ENCODE data around the gene ZNF639.

The ZNF639 gene

DNA sequence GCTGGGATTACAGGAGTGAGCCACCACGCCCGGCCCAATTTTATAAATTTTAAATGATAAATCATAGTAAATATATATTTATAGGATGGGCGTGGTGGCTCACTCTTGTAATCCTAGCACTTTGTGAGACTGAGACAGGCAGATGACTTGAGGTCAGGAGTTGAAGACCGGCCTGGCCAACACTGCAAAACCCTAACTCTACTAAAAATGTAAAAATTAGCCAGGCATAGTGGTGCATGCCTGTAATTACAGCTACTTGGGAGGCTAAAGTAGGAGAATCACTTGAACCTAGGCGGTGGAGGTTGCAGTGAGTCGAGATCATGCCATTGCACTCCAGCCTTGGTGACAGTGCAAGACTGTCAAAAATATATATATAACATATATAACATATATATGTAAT is 51.1 kb downstream of the ZNF639 start:
- Histone ChIP-seq H3K27ac (replicated peaks) (no peak overlapping the region), H3K27me3 (ENCODE audit: insufficient read depth, poor library complexity, severe bottlenecking) (no peaks in the 10 kb centered on the region), H3K4me3 (replicated peaks; ENCODE audit: insufficient read depth, low read length) (no peak overlapping the region)
- TF ChIP-seq, protein P1, sequence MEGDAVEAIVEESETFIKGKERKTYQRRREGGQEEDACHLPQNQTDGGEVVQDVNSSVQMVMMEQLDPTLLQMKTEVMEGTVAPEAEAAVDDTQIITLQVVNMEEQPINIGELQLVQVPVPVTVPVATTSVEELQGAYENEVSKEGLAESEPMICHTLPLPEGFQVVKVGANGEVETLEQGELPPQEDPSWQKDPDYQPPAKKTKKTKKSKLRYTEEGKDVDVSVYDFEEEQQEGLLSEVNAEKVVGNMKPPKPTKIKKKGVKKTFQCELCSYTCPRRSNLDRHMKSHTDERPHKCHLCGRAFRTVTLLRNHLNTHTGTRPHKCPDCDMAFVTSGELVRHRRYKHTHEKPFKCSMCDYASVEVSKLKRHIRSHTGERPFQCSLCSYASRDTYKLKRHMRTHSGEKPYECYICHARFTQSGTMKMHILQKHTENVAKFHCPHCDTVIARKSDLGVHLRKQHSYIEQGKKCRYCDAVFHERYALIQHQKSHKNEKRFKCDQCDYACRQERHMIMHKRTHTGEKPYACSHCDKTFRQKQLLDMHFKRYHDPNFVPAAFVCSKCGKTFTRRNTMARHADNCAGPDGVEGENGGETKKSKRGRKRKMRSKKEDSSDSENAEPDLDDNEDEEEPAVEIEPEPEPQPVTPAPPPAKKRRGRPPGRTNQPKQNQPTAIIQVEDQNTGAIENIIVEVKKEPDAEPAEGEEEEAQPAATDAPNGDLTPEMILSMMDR (IDR thresholded peaks at IDR 0.05; ENCODE audit: insufficient read depth, low read length): no peak
- TF ChIP-seq SPI1 (IDR thresholded peaks at IDR 0.05; ENCODE audit: borderline replicate concordance, low read depth) (no peak), POLR2AphosphoS5 (IDR thresholded peaks at IDR 0.05; ENCODE audit: low read depth) (no peak), GABPA (IDR thresholded peaks at IDR 0.05; ENCODE audit: low read depth) (no peak)
- TF ChIP-seq, protein P2, sequence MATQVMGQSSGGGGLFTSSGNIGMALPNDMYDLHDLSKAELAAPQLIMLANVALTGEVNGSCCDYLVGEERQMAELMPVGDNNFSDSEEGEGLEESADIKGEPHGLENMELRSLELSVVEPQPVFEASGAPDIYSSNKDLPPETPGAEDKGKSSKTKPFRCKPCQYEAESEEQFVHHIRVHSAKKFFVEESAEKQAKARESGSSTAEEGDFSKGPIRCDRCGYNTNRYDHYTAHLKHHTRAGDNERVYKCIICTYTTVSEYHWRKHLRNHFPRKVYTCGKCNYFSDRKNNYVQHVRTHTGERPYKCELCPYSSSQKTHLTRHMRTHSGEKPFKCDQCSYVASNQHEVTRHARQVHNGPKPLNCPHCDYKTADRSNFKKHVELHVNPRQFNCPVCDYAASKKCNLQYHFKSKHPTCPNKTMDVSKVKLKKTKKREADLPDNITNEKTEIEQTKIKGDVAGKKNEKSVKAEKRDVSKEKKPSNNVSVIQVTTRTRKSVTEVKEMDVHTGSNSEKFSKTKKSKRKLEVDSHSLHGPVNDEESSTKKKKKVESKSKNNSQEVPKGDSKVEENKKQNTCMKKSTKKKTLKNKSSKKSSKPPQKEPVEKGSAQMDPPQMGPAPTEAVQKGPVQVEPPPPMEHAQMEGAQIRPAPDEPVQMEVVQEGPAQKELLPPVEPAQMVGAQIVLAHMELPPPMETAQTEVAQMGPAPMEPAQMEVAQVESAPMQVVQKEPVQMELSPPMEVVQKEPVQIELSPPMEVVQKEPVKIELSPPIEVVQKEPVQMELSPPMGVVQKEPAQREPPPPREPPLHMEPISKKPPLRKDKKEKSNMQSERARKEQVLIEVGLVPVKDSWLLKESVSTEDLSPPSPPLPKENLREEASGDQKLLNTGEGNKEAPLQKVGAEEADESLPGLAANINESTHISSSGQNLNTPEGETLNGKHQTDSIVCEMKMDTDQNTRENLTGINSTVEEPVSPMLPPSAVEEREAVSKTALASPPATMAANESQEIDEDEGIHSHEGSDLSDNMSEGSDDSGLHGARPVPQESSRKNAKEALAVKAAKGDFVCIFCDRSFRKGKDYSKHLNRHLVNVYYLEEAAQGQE (IDR thresholded peaks at IDR 0.05; ENCODE audit: insufficient replicate concordance, low read depth): no peak
- DNase-seq (ENCODE audit: low read depth in 1 of 2, low spot score in 1 of 2): no peak

DNA sequence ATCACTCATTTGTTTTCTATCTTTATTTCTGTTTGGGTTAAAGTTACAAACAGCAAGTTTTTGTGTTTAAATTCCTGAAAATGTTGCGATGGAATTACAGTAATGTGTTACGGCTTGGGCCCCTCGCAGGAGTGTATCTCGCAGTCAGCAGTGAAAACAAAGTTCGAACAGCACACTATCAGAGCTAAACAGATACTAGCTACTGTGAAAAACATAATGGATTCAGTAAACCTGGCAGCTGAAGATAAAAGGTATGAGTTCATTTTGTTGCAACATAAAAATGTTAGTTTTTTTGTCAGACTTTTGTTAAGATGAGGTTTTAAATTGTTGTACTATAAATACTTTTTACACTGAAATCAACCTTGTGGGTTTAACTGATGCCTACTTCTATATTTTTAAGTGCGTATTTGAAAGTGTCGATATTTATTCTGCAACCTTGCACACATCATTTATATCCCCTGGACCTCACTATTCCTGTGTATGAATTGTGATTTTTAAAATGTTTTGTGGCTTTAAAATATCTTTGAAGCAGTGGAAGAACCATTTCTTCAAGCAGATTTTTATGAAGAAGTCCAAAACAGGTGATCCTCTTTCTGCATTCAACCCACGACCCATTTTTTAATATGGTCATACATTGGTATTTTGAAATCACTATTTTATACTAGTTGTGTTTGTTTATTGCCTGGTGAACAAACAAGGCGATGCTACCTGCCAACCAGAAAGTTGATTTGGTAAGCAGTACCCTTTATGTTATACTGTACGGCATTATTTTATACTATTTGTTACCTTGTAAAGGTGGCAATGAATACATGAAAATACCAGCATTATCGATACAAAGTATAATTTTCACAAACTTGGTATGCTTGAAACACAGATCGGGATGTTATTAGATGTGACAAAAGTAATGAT is 52.5 kb downstream of the ZNF639 start:
- Histone ChIP-seq H3K27me3 (ENCODE audit: insufficient read depth, poor library complexity, severe bottlenecking) (no peaks in the 10 kb centered on the region), H3K4me3 (replicated peaks; ENCODE audit: insufficient read depth, low read length) (no peak overlapping the region), H3K27ac (replicated peaks) (no peak overlapping the region)
- TF ChIP-seq SPI1 (IDR thresholded peaks at IDR 0.05; ENCODE audit: borderline replicate concordance, low read depth): no peak
- TF ChIP-seq, protein P1 (IDR thresholded peaks at IDR 0.05; ENCODE audit: insufficient read depth, low read length): no peak
- TF ChIP-seq GABPA (IDR thresholded peaks at IDR 0.05; ENCODE audit: low read depth): no peak
- TF ChIP-seq, protein P2 (IDR thresholded peaks at IDR 0.05; ENCODE audit: insufficient replicate concordance, low read depth): no peak
- no peak for TF ChIP-seq POLR2AphosphoS5 (IDR thresholded peaks at IDR 0.05; ENCODE audit: low read depth)
- DNase-seq (ENCODE audit: low read depth in 1 of 2, low spot score in 1 of 2): no peak

DNA sequence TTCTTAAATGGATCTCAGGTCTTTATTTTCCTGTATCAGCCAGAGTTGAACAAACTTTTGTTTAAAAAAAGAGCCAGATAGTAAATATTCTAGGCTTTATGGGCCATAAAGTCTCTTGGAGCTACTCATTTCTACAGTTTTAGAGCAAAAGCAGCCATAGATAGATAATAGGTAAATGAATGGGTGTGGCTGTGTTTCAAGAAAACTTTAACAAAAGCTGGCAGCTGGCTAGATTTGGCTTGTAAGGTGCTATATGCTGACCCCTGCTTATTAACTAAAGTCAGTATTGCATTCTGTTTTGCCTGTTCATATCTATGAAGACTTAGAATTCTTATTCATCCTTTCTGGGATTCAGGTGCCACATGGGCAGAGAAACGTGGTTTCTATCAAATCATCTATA is 53.6 kb downstream of the ZNF639 start:
- Histone ChIP-seq H3K4me3 (replicated peaks; ENCODE audit: insufficient read depth, low read length) (no peak overlapping the region), H3K27ac (replicated peaks) (no peak overlapping the region)

More for the DNA sequence above, 53.6 kb downstream of the ZNF639 start:
- TF ChIP-seq GABPA (IDR thresholded peaks at IDR 0.05; ENCODE audit: low read depth): no peak
- TF ChIP-seq, protein P2 (IDR thresholded peaks at IDR 0.05; ENCODE audit: insufficient replicate concordance, low read depth): no peak
- no peak for TF ChIP-seq SPI1 (IDR thresholded peaks at IDR 0.05; ENCODE audit: borderline replicate concordance, low read depth)
- no peak for TF ChIP-seq POLR2AphosphoS5 (IDR thresholded peaks at IDR 0.05; ENCODE audit: low read depth)
- TF ChIP-seq, protein P1 (IDR thresholded peaks at IDR 0.05; ENCODE audit: insufficient read depth, low read length): no peak
- H3K27me3 ChIP-seq (ENCODE audit: insufficient read depth, poor library complexity, severe bottlenecking): no peaks in the 10 kb centered on the region
- DNase-seq (ENCODE audit: low read depth in 1 of 2, low spot score in 1 of 2): no peak

Measured in HL-60 (cell line).